Liver (tissue), 9 donors: ENCODE measurements around the gene TBCB. TPM values are rescaled to one million over a fixed set of nuclear protein-coding genes. Genes with fewer than 3 reads are reported as not detected.

Experiments used
- DNase-seq: peaks from one replicate; pipeline ENCODE4 v3.0.0-alpha.2; 2017; ENCODE audit warnings: low spot score
- H3K27ac ChIP-seq, 2 donors: one replicate each; pipeline ENCODE4 v1.7.0; 2013; ENCODE audit warnings: inconsistent platforms in 2 of 2, low read length in 2 of 2, control low read depth in 1 of 2, low read depth in 1 of 2, mild to moderate bottlenecking in 1 of 2
- H3K27me3 ChIP-seq, 4 donors: one replicate each; pipeline versions ENCODE4 v1.6.1 to v1.7.0; 2013; ENCODE audit warnings: low read length in 3 of 4, inconsistent platforms in 1 of 4, mild to moderate bottlenecking in 1 of 4, moderate library complexity in 1 of 4; ENCODE audit not compliant: control insufficient read depth in 4 of 4, insufficient read depth in 4 of 4
- H3K36me3 ChIP-seq, 4 donors: one replicate each; pipeline versions ENCODE4 v1.6.1 to v1.7.0; 2013; ENCODE audit warnings: low read length in 3 of 4, mild to moderate bottlenecking in 3 of 4, low read depth in 1 of 4, moderate library complexity in 1 of 4; ENCODE audit not compliant: control insufficient read depth in 4 of 4, insufficient read depth in 3 of 4
- H3K4me1 ChIP-seq, 4 donors: one replicate each; pipeline versions ENCODE4 v1.6.1 to v1.7.0; 2013; ENCODE audit warnings: low read length in 3 of 4, mild to moderate bottlenecking in 3 of 4, moderate library complexity in 1 of 4; ENCODE audit not compliant: control insufficient read depth in 4 of 4, insufficient read depth in 4 of 4
- H3K4me3 ChIP-seq, 3 donors: one replicate each; pipeline versions ENCODE4 v1.6.1 to v1.7.0; 2013; ENCODE audit warnings: low read length in 3 of 3, control low read depth in 1 of 3, low read depth in 1 of 3, mild to moderate bottlenecking in 1 of 3
- H3K9ac ChIP-seq, 2 donors: one replicate each; pipeline ENCODE4 v1.7.0; 2013; ENCODE audit warnings: low read length in 2 of 2, mild to moderate bottlenecking in 2 of 2, moderate library complexity in 2 of 2, control low read depth in 1 of 2, low read depth in 1 of 2
- H3K9me3 ChIP-seq, 4 donors: one replicate each; pipeline versions ENCODE4 v1.6.1 to v1.7.0; 2013; ENCODE audit warnings: low read length in 3 of 4; ENCODE audit not compliant: control insufficient read depth in 4 of 4
- EGR1 ChIP-seq, 2 donors: IDR thresholded peaks; 2 replicates each; pipeline ENCODE4 v1.6.1; 2016 to 2018; ENCODE audit warnings: antibody characterized with exemption in 2 of 2, low read depth in 2 of 2
- FOXA1 ChIP-seq: IDR thresholded peaks from 2 replicates; pipeline ENCODE4 v1.6.1; 2016; ENCODE audit warnings: antibody characterized with exemption
- FOXA2 ChIP-seq: IDR thresholded peaks from 2 replicates; pipeline ENCODE4 v1.6.1; 2016; ENCODE audit warnings: antibody characterized with exemption
- GABPA ChIP-seq, 2 donors: IDR thresholded peaks in 1 of 2; conservative IDR thresholded peaks in 1 of 2; 2 replicates each; pipeline ENCODE4 v1.6.1; 2016; ENCODE audit warnings: antibody characterized with exemption in 2 of 2, mild to moderate bottlenecking in 1 of 2, moderate library complexity in 1 of 2
- HNF4A ChIP-seq, 2 donors: conservative IDR thresholded peaks; 2 replicates each; pipeline ENCODE4 v1.6.1; 2016; ENCODE audit warnings: antibody characterized with exemption in 2 of 2, mild to moderate bottlenecking in 2 of 2
- HNF4G ChIP-seq: IDR thresholded peaks from 2 replicates; pipeline ENCODE4 v1.6.1; 2016; ENCODE audit warnings: antibody characterized with exemption
- JUND ChIP-seq, 2 donors: IDR thresholded peaks; 2 replicates each; pipeline ENCODE4 v1.6.1; 2016; ENCODE audit warnings: antibody characterized with exemption in 2 of 2
- NR2F2 ChIP-seq: IDR thresholded peaks from 2 replicates; pipeline ENCODE4 v1.6.1; 2016; ENCODE audit warnings: antibody characterized with exemption
- RXRA ChIP-seq, 2 donors: IDR thresholded peaks; 2 replicates each; pipeline ENCODE4 v1.6.1; 2017 to 2018; ENCODE audit warnings: antibody characterized with exemption in 2 of 2, mild to moderate bottlenecking in 1 of 2
- YY1 ChIP-seq: IDR thresholded peaks from 2 replicates; pipeline ENCODE4 v1.6.1; 2016; ENCODE audit warnings: antibody characterized with exemption, mild to moderate bottlenecking
- WGBS: extraction: QIAGEN DNeasy Blood & Tissue Kit; methylation state at CpG from one replicate; pipeline ENCODE4 v1.1.7; 2013; 5-methylcytosine and 5-hydroxymethylcytosine counted together
- polyA plus RNA-seq, 2 donors: library from polyadenylated mRNA; stranded (reverse) in 1 of 2; unstranded in 1 of 2; fragments of 200-250 nt in 1 of 2; fragments of >200 nt in 1 of 2; fragmentation: Nextera tagmentation in 1 of 2; extraction: Ambion mirVana in 1 of 2; gene quantifications; one replicate each; pipeline versions ENCODE4 v1.2.1 to v1.2.3, GENCODE V29; 2013 to 2015
- total RNA-seq, 2 donors: library from RNA; depleted of rRNA; stranded (reverse); fragments of >200 nt; gene quantifications; one replicate each; pipeline ENCODE4 v1.2.3, GENCODE V29; 2014
- TF ChIP-seq, protein P1 (sequence below): IDR thresholded peaks from 2 replicates; pipeline ENCODE4 v1.6.1; 2016; ENCODE audit warnings: antibody characterized with exemption
- TF ChIP-seq, protein P2 (sequence below): IDR thresholded peaks from 2 replicates; pipeline ENCODE4 v1.6.1; 2016; ENCODE audit warnings: antibody characterized with exemption, mild to moderate bottlenecking
- TF ChIP-seq, protein P3 (sequence below): IDR thresholded peaks from 2 replicates; pipeline ENCODE4 v1.6.1; 2016; ENCODE audit warnings: antibody characterized with exemption
- TF ChIP-seq, protein P4 (sequence below): fragments of 150-350 bp; IDR thresholded peaks from 2 replicates; pipeline ENCODE4 v1.5.1; 2017; ENCODE audit warnings: improper control_type of control experiment, low read depth, low read length; ENCODE audit not compliant: missing input control
- donor health status: healthy.
- donor health status: healthy.
- donor health status: healthy.
- donor health status: healthy.
- donor health status: healthy.

The TBCB gene
- total and polyA plus RNA-seq, 4 donors, result 29.8 to 61.3 (median 39.8) TPM

DNA sequence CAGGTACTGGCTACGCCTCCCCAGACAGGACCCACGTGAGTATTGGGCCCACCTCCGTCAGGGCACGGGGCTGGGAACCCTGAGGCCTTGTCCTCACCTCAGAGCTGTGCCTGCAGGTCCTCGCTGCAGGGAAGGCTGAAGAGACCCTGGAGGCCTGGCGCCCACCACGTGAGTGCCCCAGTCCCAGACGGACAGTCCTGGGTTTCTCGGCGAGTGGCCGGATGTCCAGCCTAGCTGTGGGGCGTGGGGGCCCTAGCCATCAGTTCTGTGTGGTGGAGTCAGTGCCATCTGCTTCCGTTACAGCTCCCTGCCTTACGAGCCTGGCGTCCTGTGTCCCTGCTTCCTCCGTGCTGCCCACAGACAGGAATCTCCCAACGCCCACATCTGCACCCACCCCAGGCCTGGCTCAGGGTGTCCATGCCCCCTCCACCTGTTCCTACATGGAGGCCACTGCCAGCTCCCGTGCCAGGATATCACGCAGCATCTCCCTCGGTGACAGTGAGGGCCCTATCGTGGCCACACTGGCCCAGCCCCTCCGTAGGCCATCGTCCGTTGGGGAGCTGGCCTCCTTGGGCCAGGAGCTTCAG is 12.1 kb upstream of the TBCB start:
- 94% methylated on average over 24 of the region's 24 CpGs for WGBS
- Histone ChIP-seq H3K9me3 (no peaks in the 10 kb centered on the region), H3K36me3 (no peaks in the 10 kb centered on the region), H3K4me1 (no peaks in the 10 kb centered on the region), H3K27me3 (no peaks in the 10 kb centered on the region), H3K4me3 (no peak overlapping the region), H3K9ac (no peak overlapping the region), H3K27ac (no peak overlapping the region)
- TF ChIP-seq YY1 (no peak), FOXA2 (no peak)
- TF ChIP-seq, protein P1, sequence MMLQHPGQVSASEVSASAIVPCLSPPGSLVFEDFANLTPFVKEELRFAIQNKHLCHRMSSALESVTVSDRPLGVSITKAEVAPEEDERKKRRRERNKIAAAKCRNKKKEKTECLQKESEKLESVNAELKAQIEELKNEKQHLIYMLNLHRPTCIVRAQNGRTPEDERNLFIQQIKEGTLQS, result no peak
- TF ChIP-seq, protein P2, sequence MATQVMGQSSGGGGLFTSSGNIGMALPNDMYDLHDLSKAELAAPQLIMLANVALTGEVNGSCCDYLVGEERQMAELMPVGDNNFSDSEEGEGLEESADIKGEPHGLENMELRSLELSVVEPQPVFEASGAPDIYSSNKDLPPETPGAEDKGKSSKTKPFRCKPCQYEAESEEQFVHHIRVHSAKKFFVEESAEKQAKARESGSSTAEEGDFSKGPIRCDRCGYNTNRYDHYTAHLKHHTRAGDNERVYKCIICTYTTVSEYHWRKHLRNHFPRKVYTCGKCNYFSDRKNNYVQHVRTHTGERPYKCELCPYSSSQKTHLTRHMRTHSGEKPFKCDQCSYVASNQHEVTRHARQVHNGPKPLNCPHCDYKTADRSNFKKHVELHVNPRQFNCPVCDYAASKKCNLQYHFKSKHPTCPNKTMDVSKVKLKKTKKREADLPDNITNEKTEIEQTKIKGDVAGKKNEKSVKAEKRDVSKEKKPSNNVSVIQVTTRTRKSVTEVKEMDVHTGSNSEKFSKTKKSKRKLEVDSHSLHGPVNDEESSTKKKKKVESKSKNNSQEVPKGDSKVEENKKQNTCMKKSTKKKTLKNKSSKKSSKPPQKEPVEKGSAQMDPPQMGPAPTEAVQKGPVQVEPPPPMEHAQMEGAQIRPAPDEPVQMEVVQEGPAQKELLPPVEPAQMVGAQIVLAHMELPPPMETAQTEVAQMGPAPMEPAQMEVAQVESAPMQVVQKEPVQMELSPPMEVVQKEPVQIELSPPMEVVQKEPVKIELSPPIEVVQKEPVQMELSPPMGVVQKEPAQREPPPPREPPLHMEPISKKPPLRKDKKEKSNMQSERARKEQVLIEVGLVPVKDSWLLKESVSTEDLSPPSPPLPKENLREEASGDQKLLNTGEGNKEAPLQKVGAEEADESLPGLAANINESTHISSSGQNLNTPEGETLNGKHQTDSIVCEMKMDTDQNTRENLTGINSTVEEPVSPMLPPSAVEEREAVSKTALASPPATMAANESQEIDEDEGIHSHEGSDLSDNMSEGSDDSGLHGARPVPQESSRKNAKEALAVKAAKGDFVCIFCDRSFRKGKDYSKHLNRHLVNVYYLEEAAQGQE, result no peak
- no peak for DNase-seq

DNA sequence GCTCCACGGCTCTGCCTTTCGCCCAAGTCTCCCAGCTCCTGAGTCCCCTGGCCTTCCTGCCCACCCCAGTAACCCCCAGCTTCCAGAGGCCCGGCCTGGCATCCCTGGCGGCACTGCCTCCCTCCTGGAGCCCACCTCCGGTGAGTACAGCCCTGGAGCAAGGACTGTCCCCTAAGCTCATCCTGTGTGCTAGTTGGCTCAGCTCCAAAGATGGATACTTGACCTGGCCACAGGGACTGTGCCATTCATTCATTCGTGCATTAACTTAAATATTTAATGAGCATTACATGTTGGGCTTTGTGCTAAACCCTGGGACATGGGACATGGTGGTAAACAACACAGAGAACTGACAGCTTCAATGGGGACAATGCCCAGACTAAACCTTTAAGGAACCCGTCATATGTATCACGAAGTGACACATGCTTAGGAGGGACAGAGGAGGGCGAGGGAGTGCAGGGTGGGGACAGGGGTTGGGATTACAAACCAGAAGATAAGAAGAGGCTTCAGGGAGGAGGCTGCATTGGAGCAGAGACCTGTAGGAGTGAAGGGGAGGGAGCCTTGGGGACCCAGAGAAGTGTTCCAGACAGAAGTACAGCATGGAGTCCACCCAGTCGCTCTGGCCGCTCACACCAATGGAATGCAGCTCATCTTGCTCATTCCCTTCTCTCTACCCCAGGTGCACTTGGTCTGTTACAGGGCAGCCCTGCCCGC is 11.3 kb upstream of the TBCB start:
- Histone ChIP-seq H3K4me1 (no peaks in the 10 kb centered on the region), H3K4me3 (no peak overlapping the region), H3K36me3 (no peaks in the 10 kb centered on the region), H3K27me3 (no peaks in the 10 kb centered on the region), H3K9ac (no peak overlapping the region), H3K27ac (no peak overlapping the region), H3K9me3 (no peaks in the 10 kb centered on the region)
- WGBS, result 95% methylated on average over 12 of the region's 12 CpGs
- no peak for DNase-seq
- TF ChIP-seq GABPA (IDR thresholded peaks at IDR 0.05 in 1 of 2, conservative IDR thresholded peaks at IDR 0.05 in 1 of 2) (no peak), NR2F2 (no peak), JUND (IDR thresholded peaks at IDR 0.05) (no peak), HNF4G (no peak), RXRA (IDR thresholded peaks at IDR 0.05) (no peak), HNF4A (conservative IDR thresholded peaks at IDR 0.05) (no peak), EGR1 (IDR thresholded peaks at IDR 0.05; ENCODE audit: low read depth in 2 of 2) (no peak), FOXA1 (no peak), FOXA2 (no peak)
- TF ChIP-seq, protein P2, result no peak
- TF ChIP-seq, protein P3, sequence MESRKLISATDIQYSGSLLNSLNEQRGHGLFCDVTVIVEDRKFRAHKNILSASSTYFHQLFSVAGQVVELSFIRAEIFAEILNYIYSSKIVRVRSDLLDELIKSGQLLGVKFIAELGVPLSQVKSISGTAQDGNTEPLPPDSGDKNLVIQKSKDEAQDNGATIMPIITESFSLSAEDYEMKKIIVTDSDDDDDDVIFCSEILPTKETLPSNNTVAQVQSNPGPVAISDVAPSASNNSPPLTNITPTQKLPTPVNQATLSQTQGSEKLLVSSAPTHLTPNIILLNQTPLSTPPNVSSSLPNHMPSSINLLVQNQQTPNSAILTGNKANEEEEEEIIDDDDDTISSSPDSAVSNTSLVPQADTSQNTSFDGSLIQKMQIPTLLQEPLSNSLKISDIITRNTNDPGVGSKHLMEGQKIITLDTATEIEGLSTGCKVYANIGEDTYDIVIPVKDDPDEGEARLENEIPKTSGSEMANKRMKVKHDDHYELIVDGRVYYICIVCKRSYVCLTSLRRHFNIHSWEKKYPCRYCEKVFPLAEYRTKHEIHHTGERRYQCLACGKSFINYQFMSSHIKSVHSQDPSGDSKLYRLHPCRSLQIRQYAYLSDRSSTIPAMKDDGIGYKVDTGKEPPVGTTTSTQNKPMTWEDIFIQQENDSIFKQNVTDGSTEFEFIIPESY, result no peak
- TF ChIP-seq, protein P4, sequence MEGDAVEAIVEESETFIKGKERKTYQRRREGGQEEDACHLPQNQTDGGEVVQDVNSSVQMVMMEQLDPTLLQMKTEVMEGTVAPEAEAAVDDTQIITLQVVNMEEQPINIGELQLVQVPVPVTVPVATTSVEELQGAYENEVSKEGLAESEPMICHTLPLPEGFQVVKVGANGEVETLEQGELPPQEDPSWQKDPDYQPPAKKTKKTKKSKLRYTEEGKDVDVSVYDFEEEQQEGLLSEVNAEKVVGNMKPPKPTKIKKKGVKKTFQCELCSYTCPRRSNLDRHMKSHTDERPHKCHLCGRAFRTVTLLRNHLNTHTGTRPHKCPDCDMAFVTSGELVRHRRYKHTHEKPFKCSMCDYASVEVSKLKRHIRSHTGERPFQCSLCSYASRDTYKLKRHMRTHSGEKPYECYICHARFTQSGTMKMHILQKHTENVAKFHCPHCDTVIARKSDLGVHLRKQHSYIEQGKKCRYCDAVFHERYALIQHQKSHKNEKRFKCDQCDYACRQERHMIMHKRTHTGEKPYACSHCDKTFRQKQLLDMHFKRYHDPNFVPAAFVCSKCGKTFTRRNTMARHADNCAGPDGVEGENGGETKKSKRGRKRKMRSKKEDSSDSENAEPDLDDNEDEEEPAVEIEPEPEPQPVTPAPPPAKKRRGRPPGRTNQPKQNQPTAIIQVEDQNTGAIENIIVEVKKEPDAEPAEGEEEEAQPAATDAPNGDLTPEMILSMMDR, result no peak
